NCI-H187 treated with DMSO at 0.1 percent for 48 hours (cell line): ENCODE results near the gene DLGAP4.

Source experiments
- DNase-seq: peaks from one replicate; lab custom pipeline; 2025; lab: John Stamatoyannopoulos, UW

The DLGAP4 gene

DNA sequence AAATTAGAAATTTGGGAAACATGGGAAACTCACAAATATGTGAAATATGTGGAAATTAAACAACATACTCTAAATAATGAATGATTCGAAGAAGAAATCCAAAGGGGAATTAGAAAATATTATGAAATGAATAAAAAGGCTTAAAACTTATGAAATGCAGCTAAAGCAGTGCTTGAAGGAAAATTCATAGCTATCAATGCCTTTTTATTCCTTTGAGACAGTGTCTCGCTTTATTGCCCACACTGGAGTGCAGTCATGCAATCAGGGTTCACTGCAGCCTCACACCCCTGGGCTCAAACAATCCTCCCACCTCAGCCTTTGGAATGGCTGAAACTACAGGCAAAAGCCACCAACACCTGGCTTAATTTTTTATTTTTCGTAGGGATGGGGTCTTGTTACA lies 259.4 kb downstream of the DLGAP4 start:
- no peak for DNase-seq

DNA sequence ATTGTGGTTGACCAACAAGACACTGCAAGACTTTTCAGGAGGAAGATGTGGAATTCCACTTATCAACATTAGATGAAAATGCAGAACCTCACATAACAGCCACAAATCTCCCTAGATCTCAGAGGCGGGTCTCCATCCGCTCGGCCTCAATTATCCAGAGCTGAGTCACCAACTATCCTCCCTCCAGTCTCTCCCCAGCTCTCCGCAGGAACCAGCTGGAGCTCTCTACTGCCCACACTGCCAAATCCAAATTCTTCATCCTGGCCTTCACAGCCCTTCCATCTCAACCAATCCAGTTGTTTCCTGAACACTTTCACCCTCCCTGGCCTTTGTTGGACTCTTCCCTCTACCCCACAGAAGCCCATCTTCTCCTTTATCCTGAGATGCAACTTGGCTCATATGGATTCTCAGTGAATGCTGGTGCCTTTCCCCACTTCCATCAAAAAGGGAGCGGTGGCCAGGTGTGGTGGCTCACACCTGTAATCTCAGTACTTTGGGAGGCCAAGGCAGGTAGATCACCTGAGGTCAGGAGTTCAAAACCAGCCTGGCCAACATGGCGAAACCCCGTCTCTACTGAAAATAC lies 263.8 kb downstream of the DLGAP4 start:
- no peak for DNase-seq

- no peak for DNase-seq
Measured at GRCh38 chr20:36571564-36572504, 265.7 kb downstream of the DLGAP4 start.

GRCh38 chr20:36572701-36573102 lies 266.6 kb downstream of the DLGAP4 start:
- DNase-seq: no peak

- no peak for DNase-seq
Measured at GRCh38 chr20:36573103-36573797, 267.1 kb downstream of the DLGAP4 start, which contains the start of gene TGIF2. TSS of gene TGIF2 (plus strand) at chr20:36573597. CDS start at chr20:36578775, 5,178 bp downstream.

GRCh38 chr20:36573798-36574365 lies 267.7 kb downstream of the DLGAP4 start:
- no peak for DNase-seq

DNA sequence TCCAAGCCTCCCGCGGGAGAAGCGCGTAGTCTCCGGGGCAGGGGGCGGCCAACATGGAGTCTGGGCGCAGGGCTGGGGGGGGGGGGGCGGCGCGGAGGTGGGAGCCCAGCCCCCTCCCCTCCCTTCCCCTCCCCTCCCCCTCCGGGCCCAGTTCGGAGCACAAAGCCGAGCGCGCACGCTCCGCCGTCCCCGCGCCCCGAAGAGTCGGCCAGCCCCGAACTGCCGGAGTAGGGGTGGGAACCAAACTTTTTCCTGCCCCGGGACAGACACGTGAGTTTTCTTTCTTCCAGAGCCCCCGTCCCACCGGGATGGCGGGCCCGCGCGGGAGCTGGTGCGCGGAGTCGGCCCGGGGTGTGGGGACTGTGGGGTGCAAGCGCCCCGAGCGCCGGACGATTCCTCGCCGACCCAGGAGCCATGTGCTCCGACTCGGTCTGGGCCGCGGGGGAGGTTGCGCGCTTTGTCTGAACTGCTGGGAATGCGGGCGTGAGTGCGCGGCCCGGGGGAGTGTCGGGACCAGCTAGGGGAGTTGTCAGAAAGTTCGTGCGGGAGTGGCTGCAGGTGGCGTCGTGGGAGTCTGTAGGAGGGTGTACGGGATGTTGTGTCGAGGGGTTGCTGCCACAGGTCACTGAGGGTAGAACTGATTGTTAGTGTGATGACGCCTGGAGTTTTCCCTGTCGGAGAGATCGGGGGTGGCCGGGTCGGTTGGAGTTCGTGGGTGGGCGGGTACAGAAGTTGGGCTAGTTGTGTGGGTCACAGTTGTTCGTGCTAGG lies 268.4 kb downstream of the DLGAP4 start:
- DNase-seq: no peak

DNA sequence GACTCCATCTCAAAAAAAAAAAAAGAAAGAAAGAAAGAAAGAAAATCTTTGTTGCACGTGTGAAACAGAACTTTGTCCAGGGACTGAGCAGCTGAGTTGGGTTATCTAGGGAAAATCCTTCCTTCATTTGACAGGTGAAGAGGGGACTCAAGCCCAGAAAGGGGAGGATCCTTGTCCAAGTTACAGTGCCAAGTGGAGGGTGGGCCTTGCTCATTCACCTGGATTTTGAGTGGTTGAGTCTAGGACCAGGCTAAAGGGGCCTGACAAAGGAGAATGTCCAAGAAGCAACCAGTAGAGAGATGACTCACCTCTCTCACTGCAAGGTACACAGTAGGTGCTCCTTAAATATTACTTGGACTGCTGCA lies 269.9 kb downstream of the DLGAP4 start:
- no peak for DNase-seq
